Measurements from ENCODE around the gene MGMT.

- TF ChIP-seq SUZ12 (IDR thresholded peaks at IDR 0.05; ENCODE audit: extremely low read depth, insufficient read depth, insufficient read length) (no peak), YY1 (IDR thresholded peaks at IDR 0.05; ENCODE audit: insufficient read depth, insufficient read length) (no peak)
Observed at GRCh38 chr10:129448086-129448485, 19.0 kb upstream of the MGMT start.
